ENCODE results near the gene PCSK6.

The PCSK6 gene

DNA sequence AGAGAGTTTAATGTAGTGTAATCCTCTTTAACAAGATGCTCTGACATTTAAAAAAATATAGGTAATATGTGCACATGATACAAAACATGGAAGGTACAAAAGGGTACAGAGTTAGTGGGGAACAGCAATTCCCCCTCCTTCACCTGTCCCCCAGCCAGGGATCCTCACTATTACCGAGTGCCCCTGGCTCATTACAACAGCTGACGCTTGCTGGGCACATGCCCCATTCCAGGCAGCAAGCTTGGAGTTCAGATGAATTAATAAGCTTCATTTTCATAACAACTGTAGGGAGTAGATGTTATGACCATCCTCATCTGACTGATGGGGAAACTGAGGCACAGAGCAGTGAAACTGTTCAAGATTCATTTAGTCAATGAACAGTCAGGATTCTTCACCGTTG is 41.2 kb downstream of the PCSK6 start:
- DNase-seq = no peak
- Histone ChIP-seq H3K36me3 (no peaks in the 10 kb centered on the region), H3K9me3 (no peaks in the 10 kb centered on the region), H3K4me3 (no peak overlapping the region), H3K27ac (no peak overlapping the region), H3K27me3 (peaks cover 0 to 12% of the 10 kb centered on the region in 2 donors), H3K4me1 (no peaks in the 10 kb centered on the region)
- TF ChIP-seq, protein P1, sequence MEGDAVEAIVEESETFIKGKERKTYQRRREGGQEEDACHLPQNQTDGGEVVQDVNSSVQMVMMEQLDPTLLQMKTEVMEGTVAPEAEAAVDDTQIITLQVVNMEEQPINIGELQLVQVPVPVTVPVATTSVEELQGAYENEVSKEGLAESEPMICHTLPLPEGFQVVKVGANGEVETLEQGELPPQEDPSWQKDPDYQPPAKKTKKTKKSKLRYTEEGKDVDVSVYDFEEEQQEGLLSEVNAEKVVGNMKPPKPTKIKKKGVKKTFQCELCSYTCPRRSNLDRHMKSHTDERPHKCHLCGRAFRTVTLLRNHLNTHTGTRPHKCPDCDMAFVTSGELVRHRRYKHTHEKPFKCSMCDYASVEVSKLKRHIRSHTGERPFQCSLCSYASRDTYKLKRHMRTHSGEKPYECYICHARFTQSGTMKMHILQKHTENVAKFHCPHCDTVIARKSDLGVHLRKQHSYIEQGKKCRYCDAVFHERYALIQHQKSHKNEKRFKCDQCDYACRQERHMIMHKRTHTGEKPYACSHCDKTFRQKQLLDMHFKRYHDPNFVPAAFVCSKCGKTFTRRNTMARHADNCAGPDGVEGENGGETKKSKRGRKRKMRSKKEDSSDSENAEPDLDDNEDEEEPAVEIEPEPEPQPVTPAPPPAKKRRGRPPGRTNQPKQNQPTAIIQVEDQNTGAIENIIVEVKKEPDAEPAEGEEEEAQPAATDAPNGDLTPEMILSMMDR (IDR thresholded peaks at IDR 0.05) = no peak
- intact Hi-C loops (cut with DNase I; ENCODE audit: low total_unique reads) = no loop called here

DNA sequence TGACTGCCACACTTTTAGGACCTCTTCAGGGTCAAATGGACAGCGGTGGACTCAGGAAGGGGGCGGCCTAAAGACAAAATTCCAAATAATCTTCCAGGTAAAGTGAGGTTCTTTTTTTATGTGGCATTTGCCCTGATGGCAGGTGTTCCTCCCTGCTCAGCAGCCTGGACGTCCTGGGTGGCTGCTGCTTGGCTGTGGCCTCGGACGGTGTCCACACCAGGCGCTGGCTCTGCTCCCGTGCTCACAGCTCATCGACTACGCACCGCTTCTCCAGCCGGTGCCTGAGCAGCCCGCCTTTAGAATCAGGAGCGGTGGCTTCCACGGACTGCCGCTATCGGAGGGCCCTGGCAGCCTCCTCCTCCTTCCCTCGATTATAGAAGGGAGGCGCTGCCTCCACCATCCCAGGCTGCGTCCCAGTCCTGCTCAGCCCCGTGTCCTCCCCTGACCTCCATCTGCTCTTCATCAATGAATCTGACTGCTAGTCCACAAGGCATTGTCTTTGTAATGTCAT is 41.9 kb downstream of the PCSK6 start:
- TF ChIP-seq, protein P1 (IDR thresholded peaks at IDR 0.05) = no peak
- intact Hi-C loops (cut with DNase I; ENCODE audit: low total_unique reads) = no loop called here
- H3K27me3 ChIP-seq = peaks cover 0 to 6% of the 10 kb centered on the region in 2 donors
- DNase-seq = no peak
- no peak overlapping the region for H3K27ac ChIP-seq
- H3K4me3 ChIP-seq = no peak overlapping the region
- no peaks in the 10 kb centered on the region for H3K4me1 ChIP-seq
- H3K9me3 ChIP-seq = no peaks in the 10 kb centered on the region
- H3K36me3 ChIP-seq = no peaks in the 10 kb centered on the region

DNA sequence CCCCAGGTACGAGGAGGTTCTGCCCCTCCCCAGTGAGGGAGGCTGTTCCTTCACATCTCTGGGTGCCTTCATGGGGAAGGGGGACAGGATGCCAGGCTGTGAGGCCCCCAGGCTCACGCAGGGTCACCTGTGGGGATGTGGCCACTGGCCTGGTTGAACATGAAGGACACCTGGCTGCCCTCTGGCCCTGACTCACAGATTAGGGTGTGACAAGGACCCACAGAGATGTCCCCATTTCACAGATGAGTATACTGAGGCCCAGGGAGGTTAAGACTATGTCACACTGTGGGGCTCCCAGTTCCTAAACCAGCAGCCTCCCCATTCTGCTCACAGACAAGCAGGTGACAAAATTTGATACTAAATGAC is 42.4 kb downstream of the PCSK6 start:
- TF ChIP-seq, protein P1 (IDR thresholded peaks at IDR 0.05) = no peak
- Histone ChIP-seq H3K27me3 (peaks cover 0 to 6% of the 10 kb centered on the region in 2 donors), H3K36me3 (no peaks in the 10 kb centered on the region), H3K4me1 (no peaks in the 10 kb centered on the region), H3K9me3 (no peaks in the 10 kb centered on the region), H3K27ac (no peak overlapping the region), H3K4me3 (no peak overlapping the region)
- intact Hi-C loops (cut with DNase I; ENCODE audit: low total_unique reads) = no loop called here
- no peak for DNase-seq

DNA sequence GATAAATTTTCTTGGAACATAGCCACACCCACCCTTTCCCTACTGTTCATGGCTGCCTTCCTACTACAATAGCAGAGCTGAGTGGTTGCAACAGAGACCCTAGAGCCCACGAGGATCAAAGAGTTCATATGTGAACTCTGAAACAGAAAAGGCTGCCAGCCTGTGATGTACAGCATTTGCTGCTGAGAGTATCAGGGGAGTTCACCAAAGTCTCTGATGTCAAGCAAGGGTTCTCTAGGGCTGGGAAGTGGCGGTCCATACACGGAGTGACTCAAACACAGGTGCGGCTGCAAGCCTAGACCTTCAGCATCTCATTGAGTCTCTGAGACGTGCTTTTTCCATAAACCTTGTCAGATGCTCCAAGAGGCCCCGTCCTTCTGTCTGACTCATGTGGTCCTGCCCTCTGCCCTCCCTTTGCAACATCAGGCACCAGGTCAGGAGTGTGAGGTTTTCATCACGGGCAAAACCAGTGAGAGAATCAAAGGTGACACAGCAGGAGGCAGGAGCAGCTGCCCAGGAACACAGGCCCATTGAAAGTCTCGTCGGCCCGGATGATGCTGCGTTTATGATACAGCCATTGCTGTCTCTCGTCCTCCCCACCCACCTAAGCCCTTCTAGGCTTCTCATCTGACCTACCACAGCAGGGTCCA is 42.9 kb downstream of the PCSK6 start:
- H3K27ac ChIP-seq = no peak overlapping the region
- DNase-seq = no peak
- H3K27me3 ChIP-seq = peaks cover 0 to 6% of the 10 kb centered on the region in 2 donors
- H3K36me3 ChIP-seq = no peaks in the 10 kb centered on the region
- H3K4me1 ChIP-seq = no peaks in the 10 kb centered on the region
- TF ChIP-seq, protein P1 (IDR thresholded peaks at IDR 0.05) = no peak
- intact Hi-C loops (cut with DNase I; ENCODE audit: low total_unique reads) = no loop called here
- no peaks in the 10 kb centered on the region for H3K9me3 ChIP-seq
- H3K4me3 ChIP-seq = no peak overlapping the region

DNA sequence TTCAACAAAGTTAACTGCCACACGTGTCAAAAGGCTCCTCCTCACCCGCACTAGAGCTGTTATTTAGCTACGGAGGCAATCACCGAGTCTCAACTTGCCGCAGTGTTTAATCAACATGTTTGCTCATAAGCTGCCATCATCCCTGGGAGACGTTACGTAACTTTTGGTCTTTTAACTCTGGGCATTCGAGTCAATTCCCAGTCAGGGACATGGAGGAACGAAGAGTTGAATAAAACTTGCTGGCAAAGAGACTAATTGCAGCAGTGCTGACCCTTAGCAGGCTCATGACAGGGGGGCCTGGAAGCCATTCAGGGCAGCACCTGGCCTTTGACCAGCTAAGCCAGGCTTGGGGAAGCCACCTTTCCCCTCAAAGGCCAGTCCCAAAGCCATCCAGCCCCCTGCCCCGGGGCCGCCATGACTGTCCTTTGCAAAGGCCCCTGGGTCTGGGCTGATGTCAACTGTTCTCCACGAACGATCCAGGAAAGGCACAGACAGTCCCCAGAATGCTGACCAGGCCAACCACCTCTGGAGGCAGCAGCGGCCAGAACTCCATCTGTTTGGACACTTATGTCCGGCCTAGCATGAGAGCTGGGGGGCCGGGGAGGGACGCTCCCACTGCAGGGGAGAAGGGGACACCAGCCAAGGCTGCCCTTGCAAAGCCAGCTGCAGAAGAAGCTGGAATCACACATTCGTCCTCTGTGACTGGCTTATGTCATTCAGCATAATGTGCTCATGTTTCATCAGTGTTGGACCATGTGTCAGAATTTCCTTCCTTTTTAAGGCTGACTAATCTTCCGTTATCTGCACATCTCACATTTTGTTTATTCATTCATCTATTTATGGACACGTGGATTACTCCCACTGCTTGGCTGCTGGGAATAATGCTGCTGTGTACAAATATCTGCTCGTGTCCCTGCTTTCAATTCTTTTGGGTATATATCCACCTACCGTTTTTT is 43.7 kb downstream of the PCSK6 start:
- no peak overlapping the region for H3K4me3 ChIP-seq
- peaks cover 0 to 6% of the 10 kb centered on the region in 2 donors for H3K27me3 ChIP-seq
- H3K27ac ChIP-seq = no peak overlapping the region
- no peaks in the 10 kb centered on the region for H3K9me3 ChIP-seq
- no peaks in the 10 kb centered on the region for H3K36me3 ChIP-seq
- TF ChIP-seq, protein P1 (IDR thresholded peaks at IDR 0.05) = no peak
- intact Hi-C loops (cut with DNase I; ENCODE audit: low total_unique reads) = no loop called here
- H3K4me1 ChIP-seq = peaks cover 0 to 5% (median 0%) of the 10 kb centered on the region in 4 donors
- DNase-seq = no peak
